ENCODE results near the gene RHBDF1. TPM values are rescaled to one million over a fixed set of nuclear protein-coding genes. Genes with fewer than 3 reads are reported as not detected.
A peak's percentile ranks its signal among the peaks of the same experiment; 100 is the strongest.

The RHBDF1 gene
- total RNA-seq, 1 experiment from 2014 or later: 60.8 TPM

DNA sequence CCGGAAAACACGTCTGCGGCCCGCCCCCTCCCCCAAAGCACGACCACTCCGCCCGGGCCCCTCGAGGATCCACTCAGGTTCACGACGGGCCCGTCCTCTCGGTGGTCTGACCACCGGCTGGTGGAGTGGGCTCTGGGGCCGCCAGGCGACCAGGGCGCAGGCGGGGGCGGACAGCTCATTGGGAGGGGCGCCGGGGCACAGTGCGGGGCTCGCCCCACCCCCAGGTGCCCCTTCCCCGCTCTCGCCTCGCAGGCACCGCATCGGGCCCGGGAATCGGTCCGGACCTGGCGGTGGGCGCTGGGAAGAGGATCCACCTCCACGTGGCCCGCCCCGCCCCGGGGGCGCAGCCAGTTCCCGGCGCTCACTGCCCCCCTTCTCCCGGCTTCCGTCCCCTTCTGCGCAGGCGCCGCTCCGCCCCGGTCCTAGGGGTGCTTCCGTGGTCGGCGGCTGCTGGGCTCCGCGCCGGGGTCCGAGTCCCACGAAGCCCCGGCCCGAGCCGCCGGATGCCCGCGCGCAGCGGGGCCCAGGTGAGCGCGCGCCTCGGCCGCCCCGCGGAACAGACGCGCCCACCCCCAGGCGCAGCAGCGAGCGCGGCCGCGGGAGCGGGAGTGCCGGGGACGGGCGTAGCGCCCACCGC is 5.5 kb upstream of the RHBDF1 start, which contains the start of gene MPG (continued):
- TF ChIP-seq, protein P1, sequence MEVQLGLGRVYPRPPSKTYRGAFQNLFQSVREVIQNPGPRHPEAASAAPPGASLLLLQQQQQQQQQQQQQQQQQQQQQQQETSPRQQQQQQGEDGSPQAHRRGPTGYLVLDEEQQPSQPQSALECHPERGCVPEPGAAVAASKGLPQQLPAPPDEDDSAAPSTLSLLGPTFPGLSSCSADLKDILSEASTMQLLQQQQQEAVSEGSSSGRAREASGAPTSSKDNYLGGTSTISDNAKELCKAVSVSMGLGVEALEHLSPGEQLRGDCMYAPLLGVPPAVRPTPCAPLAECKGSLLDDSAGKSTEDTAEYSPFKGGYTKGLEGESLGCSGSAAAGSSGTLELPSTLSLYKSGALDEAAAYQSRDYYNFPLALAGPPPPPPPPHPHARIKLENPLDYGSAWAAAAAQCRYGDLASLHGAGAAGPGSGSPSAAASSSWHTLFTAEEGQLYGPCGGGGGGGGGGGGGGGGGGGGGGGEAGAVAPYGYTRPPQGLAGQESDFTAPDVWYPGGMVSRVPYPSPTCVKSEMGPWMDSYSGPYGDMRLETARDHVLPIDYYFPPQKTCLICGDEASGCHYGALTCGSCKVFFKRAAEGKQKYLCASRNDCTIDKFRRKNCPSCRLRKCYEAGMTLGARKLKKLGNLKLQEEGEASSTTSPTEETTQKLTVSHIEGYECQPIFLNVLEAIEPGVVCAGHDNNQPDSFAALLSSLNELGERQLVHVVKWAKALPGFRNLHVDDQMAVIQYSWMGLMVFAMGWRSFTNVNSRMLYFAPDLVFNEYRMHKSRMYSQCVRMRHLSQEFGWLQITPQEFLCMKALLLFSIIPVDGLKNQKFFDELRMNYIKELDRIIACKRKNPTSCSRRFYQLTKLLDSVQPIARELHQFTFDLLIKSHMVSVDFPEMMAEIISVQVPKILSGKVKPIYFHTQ (CRISPR knock-in tag; IDR thresholded peaks at IDR 0.05): no peak
- TF ChIP-seq NR2C2 (CRISPR knock-in tag; IDR thresholded peaks at IDR 0.05): no peak
- no peak for TF ChIP-seq NFYB (CRISPR knock-in tag; conservative IDR thresholded peaks at IDR 0.05; ENCODE audit: low read depth)
- TF ChIP-seq, protein P2, sequence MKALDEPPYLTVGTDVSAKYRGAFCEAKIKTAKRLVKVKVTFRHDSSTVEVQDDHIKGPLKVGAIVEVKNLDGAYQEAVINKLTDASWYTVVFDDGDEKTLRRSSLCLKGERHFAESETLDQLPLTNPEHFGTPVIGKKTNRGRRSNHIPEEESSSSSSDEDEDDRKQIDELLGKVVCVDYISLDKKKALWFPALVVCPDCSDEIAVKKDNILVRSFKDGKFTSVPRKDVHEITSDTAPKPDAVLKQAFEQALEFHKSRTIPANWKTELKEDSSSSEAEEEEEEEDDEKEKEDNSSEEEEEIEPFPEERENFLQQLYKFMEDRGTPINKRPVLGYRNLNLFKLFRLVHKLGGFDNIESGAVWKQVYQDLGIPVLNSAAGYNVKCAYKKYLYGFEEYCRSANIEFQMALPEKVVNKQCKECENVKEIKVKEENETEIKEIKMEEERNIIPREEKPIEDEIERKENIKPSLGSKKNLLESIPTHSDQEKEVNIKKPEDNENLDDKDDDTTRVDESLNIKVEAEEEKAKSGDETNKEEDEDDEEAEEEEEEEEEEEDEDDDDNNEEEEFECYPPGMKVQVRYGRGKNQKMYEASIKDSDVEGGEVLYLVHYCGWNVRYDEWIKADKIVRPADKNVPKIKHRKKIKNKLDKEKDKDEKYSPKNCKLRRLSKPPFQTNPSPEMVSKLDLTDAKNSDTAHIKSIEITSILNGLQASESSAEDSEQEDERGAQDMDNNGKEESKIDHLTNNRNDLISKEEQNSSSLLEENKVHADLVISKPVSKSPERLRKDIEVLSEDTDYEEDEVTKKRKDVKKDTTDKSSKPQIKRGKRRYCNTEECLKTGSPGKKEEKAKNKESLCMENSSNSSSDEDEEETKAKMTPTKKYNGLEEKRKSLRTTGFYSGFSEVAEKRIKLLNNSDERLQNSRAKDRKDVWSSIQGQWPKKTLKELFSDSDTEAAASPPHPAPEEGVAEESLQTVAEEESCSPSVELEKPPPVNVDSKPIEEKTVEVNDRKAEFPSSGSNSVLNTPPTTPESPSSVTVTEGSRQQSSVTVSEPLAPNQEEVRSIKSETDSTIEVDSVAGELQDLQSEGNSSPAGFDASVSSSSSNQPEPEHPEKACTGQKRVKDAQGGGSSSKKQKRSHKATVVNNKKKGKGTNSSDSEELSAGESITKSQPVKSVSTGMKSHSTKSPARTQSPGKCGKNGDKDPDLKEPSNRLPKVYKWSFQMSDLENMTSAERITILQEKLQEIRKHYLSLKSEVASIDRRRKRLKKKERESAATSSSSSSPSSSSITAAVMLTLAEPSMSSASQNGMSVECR (CRISPR knock-in tag; IDR thresholded peaks at IDR 0.05; ENCODE audit: borderline replicate concordance): peak; percentile 19; the same call in 1 of the 2 replicates
- TF ChIP-seq TP53 (CRISPR knock-in tag; IDR thresholded peaks at IDR 0.05): no peak
- TF ChIP-seq KAT7 (CRISPR knock-in tag; IDR thresholded peaks at IDR 0.05; ENCODE audit: borderline replicate concordance): 0 out of 2 replicates have a peak, but pooled peaks have one; percentile 16
- TF ChIP-seq CREB1 (CRISPR knock-in tag; IDR thresholded peaks at IDR 0.05): no peak
- peak; percentile 38; the same call in 1 of the 2 replicates for TF ChIP-seq FOXK1 (CRISPR knock-in tag; IDR thresholded peaks at IDR 0.05)
- TF ChIP-seq IRF2 (CRISPR knock-in tag; IDR thresholded peaks at IDR 0.05; ENCODE audit: borderline replicate concordance, low read depth): no peak
- TF ChIP-seq, protein P3, sequence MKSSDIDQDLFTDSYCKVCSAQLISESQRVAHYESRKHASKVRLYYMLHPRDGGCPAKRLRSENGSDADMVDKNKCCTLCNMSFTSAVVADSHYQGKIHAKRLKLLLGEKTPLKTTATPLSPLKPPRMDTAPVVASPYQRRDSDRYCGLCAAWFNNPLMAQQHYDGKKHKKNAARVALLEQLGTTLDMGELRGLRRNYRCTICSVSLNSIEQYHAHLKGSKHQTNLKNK (CRISPR knock-in tag; IDR thresholded peaks at IDR 0.05): no peak
- TF ChIP-seq NFE2L1 (CRISPR knock-in tag; IDR thresholded peaks at IDR 0.05): no peak

DNA sequence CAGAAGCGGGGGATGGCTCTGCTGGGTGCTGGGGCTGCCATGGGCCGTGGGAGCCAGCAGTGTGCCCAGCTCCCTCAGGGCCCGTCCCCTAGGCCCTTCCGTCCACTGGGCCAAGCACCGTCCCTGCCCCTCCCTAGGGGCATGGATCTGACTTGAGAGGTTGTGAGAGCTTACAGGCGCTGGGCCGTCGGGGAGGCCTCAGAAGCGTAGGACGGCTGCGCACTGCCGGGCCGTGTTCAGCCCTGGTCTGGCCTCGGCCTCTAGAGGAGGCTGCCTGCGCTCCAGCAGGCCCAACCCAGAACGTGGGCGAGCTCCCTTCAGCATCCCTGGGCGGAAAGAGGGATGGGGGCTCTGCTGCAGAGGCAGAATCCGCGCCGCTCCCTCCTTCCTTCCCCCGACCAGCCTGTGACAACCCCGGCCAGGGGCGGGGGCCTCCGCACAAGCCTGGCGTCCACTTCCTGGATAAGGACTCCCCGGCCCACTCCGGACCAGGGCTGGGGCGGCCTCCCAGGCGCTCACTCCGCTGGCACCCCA is 4.9 kb upstream of the RHBDF1 start:
- ChIA-PET CTCF (interaction anchor here (1.0 to 7.1 kb wide), 10 partner anchors 10 to 276 kb away, joined by 3 to 66 read pairs (median 6); partner anchors contain the start of genes POLR3K and SNRNP25), POLR2A (interaction anchor here (1.1 kb wide), 1 partner anchor 24 kb away, joined by 4 read pairs; the partner anchor contains the start of gene POLR3K)
- TF ChIP-seq ZNF671 (CRISPR knock-in tag; IDR thresholded peaks at IDR 0.05): no peak
- TF ChIP-seq, protein P4, sequence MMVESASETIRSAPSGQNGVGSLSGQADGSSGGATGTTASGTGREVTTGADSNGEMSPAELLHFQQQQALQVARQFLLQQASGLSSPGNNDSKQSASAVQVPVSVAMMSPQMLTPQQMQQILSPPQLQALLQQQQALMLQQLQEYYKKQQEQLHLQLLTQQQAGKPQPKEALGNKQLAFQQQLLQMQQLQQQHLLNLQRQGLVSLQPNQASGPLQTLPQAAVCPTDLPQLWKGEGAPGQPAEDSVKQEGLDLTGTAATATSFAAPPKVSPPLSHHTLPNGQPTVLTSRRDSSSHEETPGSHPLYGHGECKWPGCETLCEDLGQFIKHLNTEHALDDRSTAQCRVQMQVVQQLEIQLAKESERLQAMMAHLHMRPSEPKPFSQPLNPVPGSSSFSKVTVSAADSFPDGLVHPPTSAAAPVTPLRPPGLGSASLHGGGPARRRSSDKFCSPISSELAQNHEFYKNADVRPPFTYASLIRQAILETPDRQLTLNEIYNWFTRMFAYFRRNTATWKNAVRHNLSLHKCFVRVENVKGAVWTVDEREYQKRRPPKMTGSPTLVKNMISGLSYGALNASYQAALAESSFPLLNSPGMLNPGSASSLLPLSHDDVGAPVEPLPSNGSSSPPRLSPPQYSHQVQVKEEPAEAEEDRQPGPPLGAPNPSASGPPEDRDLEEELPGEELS (CRISPR knock-in tag; IDR thresholded peaks at IDR 0.05): peak; percentile 55; the same call in 1 of the 2 replicates
- 0 out of 2 replicates have a peak, but pooled peaks have one; percentile 40 for TF ChIP-seq FOXP1 (CRISPR knock-in tag; IDR thresholded peaks at IDR 0.05; ENCODE audit: borderline replicate concordance)
- TF ChIP-seq, protein P5, sequence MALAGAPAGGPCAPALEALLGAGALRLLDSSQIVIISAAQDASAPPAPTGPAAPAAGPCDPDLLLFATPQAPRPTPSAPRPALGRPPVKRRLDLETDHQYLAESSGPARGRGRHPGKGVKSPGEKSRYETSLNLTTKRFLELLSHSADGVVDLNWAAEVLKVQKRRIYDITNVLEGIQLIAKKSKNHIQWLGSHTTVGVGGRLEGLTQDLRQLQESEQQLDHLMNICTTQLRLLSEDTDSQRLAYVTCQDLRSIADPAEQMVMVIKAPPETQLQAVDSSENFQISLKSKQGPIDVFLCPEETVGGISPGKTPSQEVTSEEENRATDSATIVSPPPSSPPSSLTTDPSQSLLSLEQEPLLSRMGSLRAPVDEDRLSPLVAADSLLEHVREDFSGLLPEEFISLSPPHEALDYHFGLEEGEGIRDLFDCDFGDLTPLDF (CRISPR knock-in tag; IDR thresholded peaks at IDR 0.05): 0 out of 2 replicates have a peak, but pooled peaks have one; percentile 3
- 0 out of 2 replicates have a peak, but pooled peaks have one; percentile 14 for TF ChIP-seq ATF1 (CRISPR knock-in tag; IDR thresholded peaks at IDR 0.05)
- TF ChIP-seq ESRRA (CRISPR knock-in tag; IDR thresholded peaks at IDR 0.05; ENCODE audit: borderline replicate concordance): no peak
- Mint-ChIP-seq H3K4me3 (peak overlapping the region; percentile 60), H3K27me3 (ENCODE audit: low read depth) (no peaks in the 10 kb centered on the region; the same call in 1 of the 2 replicates), H3K4me1 (peaks cover 53% of the 10 kb centered on the region), H3K36me3 (0 out of 2 replicates have a peak, but pooled peaks cover 3% of the 10 kb centered on the region), H3K9me3 (no peaks in the 10 kb centered on the region), H3K27ac (no peak overlapping the region; the same call in 1 of the 2 replicates)
- ATAC-seq (peak; percentile 11), DNase-seq (ENCODE audit: low spot score) (peak; percentile 52)

Measured in WTC11 (cell line).